WERI-Rb-1 (cell line): ENCODE measurements around the gene IFNA10.
"Not testable (repeated sequence)": the region's sequence is repeated elsewhere in the genome, so short reads cannot be mapped to it uniquely, and the experiment has no call there.

Experiments used
- DNase-seq: peaks from one replicate; pipeline ENCODE4 v3.0.0-alpha.2; 2020
- H3K27ac ChIP-seq: fragments of 250-450 bp; sonication (Bioruptor Pico); 2 replicates; pipeline ENCODE4 v1.5.1; 2020; ENCODE audit warnings: mild to moderate bottlenecking, moderate library complexity
- H3K27me3 ChIP-seq: fragments of 250-450 bp; sonication (Bioruptor Pico); 2 replicates; pipeline ENCODE4 v1.5.1; 2021; ENCODE audit warnings: mild to moderate bottlenecking, low read depth, moderate library complexity; ENCODE audit not compliant: insufficient read depth, severe bottlenecking
- H3K36me3 ChIP-seq: fragments of 250-450 bp; sonication (Bioruptor Pico); 2 replicates; pipeline ENCODE4 v1.5.1; 2020; ENCODE audit warnings: mild to moderate bottlenecking, moderate library complexity
- H3K4me3 ChIP-seq: 2 replicates; pipeline ENCODE4 v1.5.1; 2011; ENCODE audit warnings: low read depth, mild to moderate bottlenecking, control low read depth, low read length
- H3K9me3 ChIP-seq: fragments of 250-450 bp; sonication (Bioruptor Pico); 2 replicates; pipeline ENCODE4 v1.5.1; 2021; ENCODE audit warnings: mild to moderate bottlenecking, moderate library complexity; ENCODE audit not compliant: severe bottlenecking
- TF ChIP-seq, protein P1 (sequence below): IDR thresholded peaks from 2 replicates; pipeline ENCODE4 v1.5.1; 2011; ENCODE audit warnings: low read depth, mild to moderate bottlenecking, control low read depth, inconsistent platforms, low read length

Gene IFNA10

DNA sequence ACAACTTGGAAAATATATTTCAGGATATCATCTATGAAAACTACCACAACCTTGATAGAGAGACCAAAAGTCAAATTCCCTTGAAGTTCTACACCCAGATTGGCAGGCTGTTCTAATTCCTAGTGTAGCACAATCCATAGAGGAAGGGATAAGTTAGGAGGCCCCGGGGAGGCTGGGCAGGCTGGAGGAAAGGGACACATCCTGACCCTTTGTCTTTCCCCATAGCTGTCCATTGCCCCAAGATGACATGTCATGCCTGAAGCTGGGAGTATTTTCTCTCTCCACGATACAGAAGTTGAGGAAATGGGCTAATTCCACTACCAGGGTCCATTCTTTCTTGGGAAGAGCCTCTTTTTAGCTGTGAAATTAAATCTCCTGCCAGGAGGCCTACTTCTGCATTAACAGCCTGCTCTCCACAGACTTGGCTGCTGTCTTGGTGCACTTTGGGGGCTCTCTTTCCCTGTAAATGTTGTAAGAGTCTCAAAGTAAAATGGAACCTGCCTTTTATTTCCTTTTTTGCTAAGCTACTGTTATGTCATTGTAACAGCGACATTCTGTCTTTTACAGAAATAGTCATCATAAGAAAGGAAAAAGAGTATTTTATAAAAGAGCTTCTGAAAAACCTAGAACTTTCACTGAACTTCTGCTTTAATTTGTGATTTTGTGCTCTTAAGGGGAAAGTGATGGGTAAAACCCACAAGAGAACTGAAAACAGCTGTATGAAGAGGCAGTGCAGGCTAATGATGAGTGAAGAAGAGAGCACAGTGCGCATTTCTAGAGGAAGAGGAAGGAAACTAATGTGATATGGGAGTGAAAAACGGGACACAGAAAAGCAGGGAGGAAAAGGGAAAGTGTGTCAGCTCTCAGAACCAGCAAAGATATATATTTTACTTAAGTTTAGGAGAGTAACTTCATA lies 6.7 kb upstream of the IFNA10 start:
- not testable (repeated sequence) for H3K4me3 ChIP-seq, H3K36me3 ChIP-seq, H3K27me3 ChIP-seq, H3K27ac ChIP-seq, H3K9me3 ChIP-seq, DNase-seq
- TF ChIP-seq, protein P1, sequence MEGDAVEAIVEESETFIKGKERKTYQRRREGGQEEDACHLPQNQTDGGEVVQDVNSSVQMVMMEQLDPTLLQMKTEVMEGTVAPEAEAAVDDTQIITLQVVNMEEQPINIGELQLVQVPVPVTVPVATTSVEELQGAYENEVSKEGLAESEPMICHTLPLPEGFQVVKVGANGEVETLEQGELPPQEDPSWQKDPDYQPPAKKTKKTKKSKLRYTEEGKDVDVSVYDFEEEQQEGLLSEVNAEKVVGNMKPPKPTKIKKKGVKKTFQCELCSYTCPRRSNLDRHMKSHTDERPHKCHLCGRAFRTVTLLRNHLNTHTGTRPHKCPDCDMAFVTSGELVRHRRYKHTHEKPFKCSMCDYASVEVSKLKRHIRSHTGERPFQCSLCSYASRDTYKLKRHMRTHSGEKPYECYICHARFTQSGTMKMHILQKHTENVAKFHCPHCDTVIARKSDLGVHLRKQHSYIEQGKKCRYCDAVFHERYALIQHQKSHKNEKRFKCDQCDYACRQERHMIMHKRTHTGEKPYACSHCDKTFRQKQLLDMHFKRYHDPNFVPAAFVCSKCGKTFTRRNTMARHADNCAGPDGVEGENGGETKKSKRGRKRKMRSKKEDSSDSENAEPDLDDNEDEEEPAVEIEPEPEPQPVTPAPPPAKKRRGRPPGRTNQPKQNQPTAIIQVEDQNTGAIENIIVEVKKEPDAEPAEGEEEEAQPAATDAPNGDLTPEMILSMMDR, result peak; percentile 56

DNA sequence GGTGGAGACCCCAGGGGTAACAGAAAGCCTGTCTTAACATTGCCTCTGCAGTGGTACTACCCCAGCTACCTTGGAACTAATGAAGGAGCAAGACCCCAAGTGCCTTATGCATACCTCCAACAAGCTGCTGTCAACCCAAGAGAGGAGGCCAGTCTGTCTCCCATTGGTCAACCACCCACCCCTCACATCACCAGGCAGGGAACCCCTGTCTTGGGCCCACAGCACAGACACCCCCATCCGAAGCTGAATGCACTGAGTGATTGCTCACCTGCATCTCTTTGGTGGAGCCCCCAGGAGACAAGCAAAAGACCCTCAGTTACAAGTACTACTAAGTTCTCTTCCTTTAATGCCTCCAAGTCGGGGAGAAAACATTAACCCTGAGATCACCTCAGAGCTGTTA lies 5.2 kb upstream of the IFNA10 start:
- not testable (repeated sequence) for H3K36me3 ChIP-seq, H3K4me3 ChIP-seq, H3K9me3 ChIP-seq, DNase-seq, H3K27ac ChIP-seq, H3K27me3 ChIP-seq

DNA sequence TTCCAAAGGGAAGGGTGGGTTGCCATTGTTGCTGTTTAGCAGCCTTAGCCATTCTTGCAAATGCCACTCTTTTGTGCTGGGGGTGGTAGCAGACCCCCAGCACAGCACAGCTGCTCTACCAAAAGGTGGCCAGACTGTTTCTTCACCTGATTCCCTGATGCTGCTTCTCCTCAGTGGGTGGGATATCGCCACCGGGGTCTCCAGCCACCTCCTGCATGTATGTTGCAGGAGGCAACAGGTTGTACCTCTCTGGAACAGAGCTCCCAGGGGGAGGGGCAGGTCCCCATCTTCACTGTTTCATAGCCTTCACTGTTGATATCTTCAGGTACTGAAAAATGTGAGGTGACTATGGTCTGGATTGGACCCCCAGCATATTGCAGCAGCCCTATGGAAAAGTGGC lies 3.8 kb upstream of the IFNA10 start:
- H3K36me3 ChIP-seq, H3K27ac ChIP-seq, DNase-seq, H3K9me3 ChIP-seq, H3K4me3 ChIP-seq, H3K27me3 ChIP-seq: not testable (repeated sequence)

DNA sequence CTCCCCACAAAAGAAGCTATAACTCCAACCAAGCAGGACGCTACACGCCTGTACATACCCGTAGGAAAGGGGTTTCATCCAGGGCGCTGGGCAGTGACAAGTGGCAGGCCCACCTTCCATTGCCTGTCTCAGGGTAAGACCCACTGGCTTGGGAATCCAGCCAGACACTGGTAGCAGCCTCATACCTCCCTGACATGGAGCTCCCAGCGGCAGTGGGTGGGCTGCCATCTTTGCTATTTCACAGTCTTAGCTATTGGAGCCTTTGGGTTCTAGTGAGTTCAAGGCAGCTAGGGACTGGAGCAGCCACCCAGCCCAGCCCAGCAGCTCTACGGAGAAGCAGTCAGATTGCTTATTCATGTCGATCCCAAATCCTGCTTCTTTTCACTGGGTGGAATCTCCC lies 3.4 kb upstream of the IFNA10 start:
- no peaks in the 10 kb centered on the region for H3K36me3 ChIP-seq
- peaks cover 7% of the 10 kb centered on the region for H3K27me3 ChIP-seq
- no peak overlapping the region for H3K4me3 ChIP-seq
- H3K27ac ChIP-seq, result no peak overlapping the region
- TF ChIP-seq, protein P1, result no peak
- DNase-seq, result no peak
- H3K9me3 ChIP-seq, result no peaks in the 10 kb centered on the region

DNA sequence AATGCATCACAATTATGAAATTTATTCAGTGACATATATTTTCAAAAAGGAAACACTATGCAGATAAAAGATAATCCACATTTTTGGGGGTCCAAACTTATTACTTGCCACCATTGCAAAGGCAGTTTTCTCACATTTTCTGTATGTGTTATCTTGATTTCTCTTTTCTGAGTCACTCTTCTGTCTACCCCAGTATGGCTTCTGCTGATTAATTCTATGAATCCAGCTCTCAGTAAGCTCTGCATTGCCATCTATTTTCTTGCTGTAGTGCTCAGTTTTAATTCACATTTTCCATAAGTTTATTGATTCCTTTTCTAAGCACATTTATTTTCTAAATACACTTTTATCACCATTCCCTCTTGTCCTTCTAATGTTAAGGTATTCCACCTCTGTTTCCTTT lies 1.7 kb downstream of the IFNA10 start:
- H3K36me3 ChIP-seq, result no peaks in the 10 kb centered on the region
- no peaks in the 10 kb centered on the region for H3K27me3 ChIP-seq
- TF ChIP-seq, protein P1, result no peak
- no peak for DNase-seq
- no peak overlapping the region for H3K27ac ChIP-seq
- no peak overlapping the region for H3K4me3 ChIP-seq
- no peaks in the 10 kb centered on the region for H3K9me3 ChIP-seq

DNA sequence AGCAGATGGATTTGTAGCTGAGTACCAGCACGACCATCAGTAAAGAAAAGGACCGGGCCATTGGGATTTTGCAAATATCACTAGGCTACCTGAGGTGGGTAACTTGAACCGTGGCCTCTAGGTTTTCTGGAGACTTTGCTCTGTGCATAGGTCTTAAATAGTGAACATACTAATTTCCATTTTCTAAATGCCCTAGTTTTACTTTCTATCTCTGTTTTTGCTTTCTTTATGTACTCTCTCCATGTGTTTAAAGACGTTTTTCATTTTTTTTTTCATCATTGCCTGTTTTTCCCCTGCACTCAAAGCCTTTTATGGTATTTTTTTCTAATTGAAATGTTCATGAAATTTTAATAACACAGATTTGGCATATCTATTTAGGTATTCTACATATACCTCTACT lies 4.8 kb downstream of the IFNA10 start, which contains the start of gene IFNA7:
Gene IFNA7, minus strand, starts transcription at position 101 of the 400 bp plus-strand sequence. Its CDS starts 40 bp downstream, at position 61.
- not testable (repeated sequence) for H3K36me3 ChIP-seq, DNase-seq, H3K4me3 ChIP-seq, H3K9me3 ChIP-seq, H3K27ac ChIP-seq, H3K27me3 ChIP-seq

DNA sequence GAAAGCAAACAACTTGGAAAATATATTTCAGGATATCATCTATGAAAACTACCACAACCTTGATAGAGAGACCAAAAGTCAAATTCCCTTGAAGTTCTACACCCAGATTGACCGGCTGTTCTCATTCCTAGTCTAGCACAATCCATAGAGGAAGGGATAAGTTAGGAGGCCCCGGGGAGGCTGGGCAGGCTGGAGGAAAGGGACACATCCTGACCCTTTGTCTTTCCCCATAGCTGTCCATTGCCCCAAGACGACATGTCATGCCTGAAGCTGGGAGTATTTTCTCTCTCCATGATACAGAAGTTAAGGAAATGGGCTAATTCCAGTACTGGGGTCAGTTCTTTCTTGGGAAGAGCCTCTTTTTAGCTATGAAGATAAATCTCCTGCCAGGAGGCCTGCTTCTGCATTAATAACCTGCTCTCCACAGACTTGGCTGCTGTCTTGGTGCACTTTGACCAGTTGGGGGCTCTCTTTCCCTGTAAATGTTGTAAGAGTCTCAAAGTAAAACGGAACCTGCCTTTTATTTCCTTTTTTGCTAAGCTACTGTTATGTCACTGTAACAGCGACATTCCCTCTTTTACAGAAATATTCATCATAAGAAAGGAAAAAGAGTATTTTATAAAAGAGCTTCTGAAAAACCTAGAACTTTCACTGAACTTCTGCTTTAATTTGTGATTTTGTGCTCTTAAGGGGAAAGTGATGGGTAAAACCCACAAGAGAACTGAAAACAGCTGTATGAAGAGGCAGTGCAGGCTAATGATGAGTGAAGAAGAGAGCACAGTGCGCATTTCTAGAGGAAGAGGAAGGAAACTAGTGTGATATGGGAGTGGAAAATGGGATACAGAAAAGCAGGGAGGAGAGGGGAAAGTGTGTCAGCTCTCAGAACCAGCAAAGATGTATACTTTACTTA lies 11.8 kb downstream of the IFNA10 start:
- H3K9me3 ChIP-seq, H3K4me3 ChIP-seq, H3K36me3 ChIP-seq, H3K27ac ChIP-seq, H3K27me3 ChIP-seq: not testable (repeated sequence)
- peak; percentile 32 for DNase-seq
- TF ChIP-seq, protein P1, result peak; percentile 43; the same call in 1 of the 2 replicates

DNA sequence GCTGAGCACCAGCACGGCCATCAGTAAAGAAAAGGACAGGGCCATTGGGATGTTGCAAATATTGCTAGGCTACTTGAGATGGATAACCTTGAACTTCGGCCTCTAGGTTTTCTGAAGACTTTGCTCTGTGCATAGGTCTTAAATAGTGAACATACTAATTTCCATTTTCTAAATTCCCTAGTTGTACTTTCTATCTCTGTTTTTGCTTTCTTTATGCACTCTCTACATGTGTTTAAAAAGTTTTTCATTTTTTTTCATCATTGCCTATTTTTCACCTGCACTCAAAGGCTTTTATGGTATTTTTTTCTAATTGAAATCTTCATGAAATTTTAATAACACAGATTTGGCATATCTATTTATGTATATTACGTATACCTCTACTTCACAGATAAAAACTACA lies 19.5 kb downstream of the IFNA10 start, which contains the start of gene IFNA4:
Gene IFNA4, minus strand, starts transcription at position 101 of the 400 bp plus-strand sequence. Its CDS starts 56 bp downstream, at position 45.
- DNase-seq, H3K36me3 ChIP-seq, H3K27me3 ChIP-seq, H3K4me3 ChIP-seq, H3K27ac ChIP-seq, H3K9me3 ChIP-seq: not testable (repeated sequence)
